Measurements from ENCODE around the gene E2F2.

The E2F2 gene

DNA sequence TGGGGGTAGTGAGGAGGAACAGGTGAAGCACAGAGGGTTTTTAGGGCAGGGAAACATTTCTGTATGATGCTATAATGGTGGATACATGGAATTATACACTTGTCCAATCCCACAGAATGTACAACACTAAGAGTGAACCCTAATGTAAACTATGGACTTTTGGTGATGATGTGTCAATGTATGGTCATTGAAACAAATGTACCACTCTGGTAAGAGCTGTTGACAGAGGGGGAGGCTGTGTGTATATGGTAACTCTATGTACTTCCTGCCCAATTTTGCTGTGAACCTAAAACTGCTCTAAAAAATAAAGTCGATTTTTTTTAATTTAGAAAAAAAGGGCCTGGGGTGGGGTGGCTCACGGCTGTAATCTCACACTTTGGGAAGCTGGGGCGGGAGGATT is 70.0 kb downstream of the E2F2 start:
- no peaks in the 10 kb centered on the region for H3K4me1 ChIP-seq (ENCODE audit: control insufficient read depth in 1 of 2, insufficient read depth in 2 of 2, low read length in 2 of 2)
- no peaks in the 10 kb centered on the region for H3K9me3 ChIP-seq (ENCODE audit: control insufficient read depth in 1 of 2, low read length in 2 of 2)
- no peaks in the 10 kb centered on the region for H3K27me3 ChIP-seq (ENCODE audit: low read depth, low read length)
- H3K36me3 ChIP-seq (ENCODE audit: control insufficient read depth in 1 of 2, insufficient read depth in 2 of 2, low read length in 2 of 2) = peaks cover 0 to 4% of the 10 kb centered on the region in 2 donors
- H3K27ac ChIP-seq (ENCODE audit: low read length) = no peak overlapping the region
- H3K4me3 ChIP-seq (ENCODE audit: low read depth in 1 of 2, low read length in 2 of 2) = no peak overlapping the region

DNA sequence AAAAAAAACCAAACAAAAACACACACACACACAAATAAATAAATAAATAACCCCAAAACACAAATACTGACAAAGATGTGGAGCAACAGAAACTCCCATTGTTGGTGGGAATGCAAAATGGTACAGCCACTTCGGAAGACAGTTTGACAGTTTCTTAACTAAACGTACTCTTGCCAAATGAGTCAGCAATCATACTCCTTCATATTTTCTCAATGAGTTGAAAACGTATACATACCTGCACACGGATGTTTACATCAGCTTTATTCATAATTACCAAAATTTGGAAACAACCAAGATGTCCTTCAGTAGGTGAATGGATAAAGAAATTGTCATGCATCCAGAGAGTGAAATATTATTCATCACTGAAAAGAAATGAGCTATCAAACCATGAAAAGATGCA is 70.5 kb downstream of the E2F2 start:
- Histone ChIP-seq H3K4me1 (ENCODE audit: control insufficient read depth in 1 of 2, insufficient read depth in 2 of 2, low read length in 2 of 2) (no peaks in the 10 kb centered on the region), H3K4me3 (ENCODE audit: low read depth in 1 of 2, low read length in 2 of 2) (no peak overlapping the region), H3K36me3 (ENCODE audit: control insufficient read depth in 1 of 2, insufficient read depth in 2 of 2, low read length in 2 of 2) (peaks cover 3 to 8% of the 10 kb centered on the region in 2 donors), H3K27me3 (ENCODE audit: low read depth, low read length) (no peaks in the 10 kb centered on the region), H3K9me3 (ENCODE audit: control insufficient read depth in 1 of 2, low read length in 2 of 2) (no peaks in the 10 kb centered on the region), H3K27ac (ENCODE audit: low read length) (no peak overlapping the region)

DNA sequence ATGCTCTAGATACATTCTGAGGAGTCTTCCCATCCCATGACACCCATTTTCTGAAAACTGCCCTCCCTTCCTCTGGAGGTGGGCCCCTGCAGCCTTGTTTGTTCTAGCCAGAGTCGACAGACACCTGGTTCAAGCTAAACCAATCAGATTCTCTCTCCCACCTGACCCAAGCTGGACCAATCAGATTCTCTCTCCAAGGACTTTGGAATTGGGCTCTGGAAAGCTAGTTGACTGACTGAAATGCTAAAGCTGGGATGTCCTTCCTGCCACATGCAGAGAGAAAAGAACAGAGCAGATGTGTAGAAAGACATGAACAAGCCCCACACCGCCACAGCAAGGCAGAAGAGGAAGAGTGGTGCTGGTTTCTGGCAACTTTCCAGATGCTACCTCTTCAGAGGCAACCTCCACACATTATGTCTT is 71.7 kb downstream of the E2F2 start:
- Histone ChIP-seq H3K36me3 (ENCODE audit: control insufficient read depth in 1 of 2, insufficient read depth in 2 of 2, low read length in 2 of 2) (peaks cover 9 to 18% of the 10 kb centered on the region in 2 donors), H3K4me3 (ENCODE audit: low read depth in 1 of 2, low read length in 2 of 2) (no peak overlapping the region), H3K9me3 (ENCODE audit: control insufficient read depth in 1 of 2, low read length in 2 of 2) (no peaks in the 10 kb centered on the region), H3K27ac (ENCODE audit: low read length) (no peak overlapping the region), H3K4me1 (ENCODE audit: control insufficient read depth in 1 of 2, insufficient read depth in 2 of 2, low read length in 2 of 2) (no peaks in the 10 kb centered on the region), H3K27me3 (ENCODE audit: low read depth, low read length) (no peaks in the 10 kb centered on the region)

Data from muscle layer of duodenum (tissue), 2 donors.